ENCODE data around the gene BICDL2.
"Not testable (repeated sequence)": the region's sequence is repeated elsewhere in the genome, so short reads cannot be mapped to it uniquely, and the experiment has no call there.

BICDL2 gene

DNA sequence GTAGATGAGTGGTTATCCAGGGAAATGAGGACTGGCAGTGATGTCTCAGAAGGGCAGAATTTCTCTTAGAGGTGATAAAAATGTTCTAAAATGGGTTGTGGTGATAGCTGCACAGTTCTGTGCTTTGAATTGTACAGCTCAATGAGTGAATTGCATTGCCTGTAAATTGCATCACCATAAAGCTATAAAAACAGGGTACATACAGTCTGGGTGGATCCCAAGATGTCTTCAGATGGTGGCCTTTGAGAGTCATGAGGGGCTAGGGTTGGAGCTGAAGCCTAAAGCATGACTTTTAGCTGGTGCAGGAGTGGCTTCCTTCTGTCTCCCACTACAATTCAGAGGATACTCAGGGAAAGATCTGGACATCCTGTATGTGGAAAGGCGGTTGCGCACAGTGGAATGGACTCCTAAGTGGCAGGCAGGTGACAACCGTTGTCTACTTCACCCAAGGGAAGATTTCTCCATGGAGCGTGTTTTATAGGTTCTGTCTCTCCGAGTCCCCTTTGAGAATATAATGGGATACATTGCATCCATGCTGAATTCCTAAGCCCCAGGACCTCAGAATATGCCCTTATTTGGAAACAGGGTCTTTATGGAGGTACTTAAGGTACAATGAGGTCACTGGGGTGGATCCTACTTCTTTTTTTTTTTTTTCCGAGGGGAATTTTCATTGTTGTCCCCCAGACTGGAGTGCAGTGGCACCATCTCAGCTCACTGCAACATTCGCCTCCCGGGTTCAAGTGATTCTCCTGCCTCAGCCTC is 27.1 kb upstream of the BICDL2 start:
- DNase-seq: no peak

DNA sequence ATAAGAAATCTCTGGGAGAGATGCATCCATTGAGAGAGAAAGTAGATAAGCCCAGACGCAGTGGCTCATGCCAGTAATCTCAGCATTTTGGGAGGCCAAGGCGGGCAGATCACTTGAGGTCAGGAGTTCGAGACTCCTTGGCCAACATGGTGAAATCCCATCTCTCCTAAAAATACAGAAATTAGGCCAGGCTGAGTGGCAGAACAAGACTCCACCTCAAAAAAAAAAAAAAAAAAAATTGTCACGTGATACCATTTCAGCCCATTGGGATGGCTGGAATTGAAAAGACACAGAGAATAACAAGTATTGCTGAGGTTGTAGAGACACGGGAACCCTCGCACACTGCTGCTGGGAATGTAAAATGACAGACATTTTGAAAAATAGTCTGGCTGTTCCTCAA is 25.8 kb upstream of the BICDL2 start:
- no peak for DNase-seq

DNA sequence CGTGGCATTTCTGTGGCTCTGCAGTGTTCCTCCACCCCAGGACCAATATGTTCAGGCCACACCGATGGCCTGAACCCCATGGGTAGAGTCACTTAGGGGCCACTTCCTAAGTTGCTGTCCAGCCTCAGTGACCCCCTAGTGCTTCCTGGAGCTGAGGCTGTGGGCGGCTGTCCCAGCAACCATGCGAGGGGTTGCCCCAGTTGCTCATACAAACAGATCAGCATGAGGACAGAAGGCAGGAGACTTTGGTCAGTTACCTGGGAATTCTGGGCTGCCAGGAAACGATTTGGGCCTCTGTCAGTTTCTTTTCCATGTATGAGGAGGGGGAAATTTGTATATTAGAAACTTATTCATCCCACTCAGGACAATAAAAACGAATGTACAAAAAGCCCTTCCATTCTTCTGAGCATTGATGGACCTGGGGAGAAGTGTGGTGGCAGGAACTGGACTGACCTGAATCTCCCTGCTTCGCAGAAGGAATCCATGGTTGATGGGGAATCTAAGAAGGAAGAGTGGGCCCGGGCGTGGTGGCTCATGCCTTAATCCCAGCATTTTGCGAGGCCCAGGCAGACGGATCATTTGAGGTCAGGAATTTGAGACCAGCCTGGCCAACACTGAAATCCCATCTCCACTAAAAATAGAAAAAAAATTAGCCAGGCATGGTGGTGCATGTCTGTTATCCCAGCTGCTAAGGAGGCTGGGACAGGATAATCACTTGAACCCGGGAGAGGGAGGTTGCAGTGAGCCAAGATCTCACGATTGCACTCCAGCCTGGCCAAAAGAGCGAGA is 23.8 kb upstream of the BICDL2 start:
- no peak for DNase-seq

DNA sequence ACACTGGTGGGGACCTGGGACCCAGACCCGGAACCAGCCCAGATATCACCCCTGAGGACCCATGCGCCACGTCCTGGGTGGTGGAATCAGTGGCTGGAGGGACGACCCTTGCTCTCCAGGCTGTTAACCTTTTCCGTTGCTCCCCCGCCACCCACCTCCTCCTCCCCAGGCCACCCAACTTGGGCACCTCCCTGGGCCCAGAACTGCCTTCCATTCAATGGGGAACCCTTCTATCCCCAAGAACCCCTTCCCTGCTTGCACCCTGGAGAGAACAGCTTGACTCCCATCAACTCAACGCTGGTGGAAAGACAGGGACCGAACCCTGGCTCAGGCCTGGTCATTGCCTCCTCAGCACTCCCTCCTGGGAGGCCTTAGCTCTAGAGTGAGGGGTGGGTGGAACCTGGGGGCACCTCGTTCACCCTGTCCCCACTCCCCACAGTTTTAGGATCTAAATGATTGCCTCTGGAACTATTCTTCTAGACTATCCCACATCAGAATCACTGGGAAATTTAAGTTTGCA is 23.0 kb upstream of the BICDL2 start:
- no peak for DNase-seq

DNA sequence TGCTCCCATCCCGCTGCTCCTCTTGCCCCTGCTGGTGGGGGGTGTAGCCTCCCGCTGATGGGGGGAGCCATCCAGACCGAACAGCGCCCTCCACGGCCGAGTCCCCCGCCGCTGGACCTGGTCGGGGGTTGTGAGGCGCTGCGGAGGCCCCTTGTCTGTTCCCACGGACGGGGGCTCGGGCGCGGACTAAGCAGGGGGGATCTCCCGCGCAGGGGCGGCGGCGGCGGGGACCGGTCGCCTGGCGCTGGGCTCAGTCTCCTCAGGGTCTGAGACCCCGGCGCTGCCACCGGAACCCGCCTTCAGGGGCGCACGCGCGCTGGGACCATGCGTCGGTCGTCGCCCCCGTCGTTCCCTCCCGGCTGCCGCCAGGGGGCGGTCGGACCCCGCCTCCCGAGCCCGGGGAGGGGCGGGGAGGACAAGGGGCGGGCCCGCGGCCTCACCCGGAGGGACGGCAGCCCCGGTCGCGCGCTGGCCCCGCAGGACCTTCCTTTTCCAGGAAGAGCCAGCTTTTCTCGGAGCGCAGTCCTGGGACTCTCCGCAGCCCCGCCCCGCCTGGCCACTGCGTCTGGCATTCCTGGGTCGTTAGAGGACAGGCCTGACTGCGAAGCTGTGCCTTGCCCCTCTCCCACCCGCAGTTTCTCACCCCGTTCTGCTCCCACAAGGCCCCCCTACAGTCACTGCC is 22.4 kb upstream of the BICDL2 start:
- peak; percentile 40 to 70 for DNase-seq

DNA sequence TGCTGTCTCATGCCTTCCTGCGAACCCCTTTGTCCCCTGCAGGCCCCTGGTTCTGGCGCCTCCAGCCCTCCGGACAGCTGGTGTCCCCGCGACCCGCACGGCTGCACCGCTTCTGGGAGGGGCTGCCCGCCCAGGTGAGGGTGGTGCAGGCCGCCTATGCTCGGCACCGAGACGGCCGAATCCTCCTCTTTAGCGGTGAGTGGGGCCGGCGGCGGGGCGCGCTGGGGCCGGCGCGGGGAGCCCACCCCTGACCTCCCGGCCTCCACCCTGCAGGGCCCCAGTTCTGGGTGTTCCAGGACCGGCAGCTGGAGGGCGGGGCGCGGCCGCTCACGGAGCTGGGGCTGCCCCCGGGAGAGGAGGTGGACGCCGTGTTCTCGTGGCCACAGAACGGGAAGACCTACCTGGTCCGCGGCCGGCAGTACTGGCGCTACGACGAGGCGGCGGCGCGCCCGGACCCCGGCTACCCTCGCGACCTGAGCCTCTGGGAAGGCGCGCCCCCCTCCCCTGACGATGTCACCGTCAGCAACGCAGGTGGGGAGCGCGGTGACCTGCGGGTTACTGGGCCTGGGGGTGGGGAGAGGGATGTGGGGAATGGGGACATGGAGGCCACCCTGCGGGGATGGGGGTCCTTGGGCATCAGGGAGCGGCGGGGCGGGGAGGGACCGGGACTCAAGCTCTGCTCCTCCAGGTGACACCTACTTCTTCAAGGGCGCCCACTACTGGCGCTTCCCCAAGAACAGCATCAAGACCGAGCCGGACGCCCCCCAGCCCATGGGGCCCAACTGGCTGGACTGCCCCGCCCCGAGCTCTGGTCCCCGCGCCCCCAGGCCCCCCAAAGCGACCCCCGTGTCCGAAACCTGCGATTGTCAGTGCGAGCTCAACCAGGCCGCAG is 21.6 kb upstream of the BICDL2 start:
- no peak for DNase-seq

DNA sequence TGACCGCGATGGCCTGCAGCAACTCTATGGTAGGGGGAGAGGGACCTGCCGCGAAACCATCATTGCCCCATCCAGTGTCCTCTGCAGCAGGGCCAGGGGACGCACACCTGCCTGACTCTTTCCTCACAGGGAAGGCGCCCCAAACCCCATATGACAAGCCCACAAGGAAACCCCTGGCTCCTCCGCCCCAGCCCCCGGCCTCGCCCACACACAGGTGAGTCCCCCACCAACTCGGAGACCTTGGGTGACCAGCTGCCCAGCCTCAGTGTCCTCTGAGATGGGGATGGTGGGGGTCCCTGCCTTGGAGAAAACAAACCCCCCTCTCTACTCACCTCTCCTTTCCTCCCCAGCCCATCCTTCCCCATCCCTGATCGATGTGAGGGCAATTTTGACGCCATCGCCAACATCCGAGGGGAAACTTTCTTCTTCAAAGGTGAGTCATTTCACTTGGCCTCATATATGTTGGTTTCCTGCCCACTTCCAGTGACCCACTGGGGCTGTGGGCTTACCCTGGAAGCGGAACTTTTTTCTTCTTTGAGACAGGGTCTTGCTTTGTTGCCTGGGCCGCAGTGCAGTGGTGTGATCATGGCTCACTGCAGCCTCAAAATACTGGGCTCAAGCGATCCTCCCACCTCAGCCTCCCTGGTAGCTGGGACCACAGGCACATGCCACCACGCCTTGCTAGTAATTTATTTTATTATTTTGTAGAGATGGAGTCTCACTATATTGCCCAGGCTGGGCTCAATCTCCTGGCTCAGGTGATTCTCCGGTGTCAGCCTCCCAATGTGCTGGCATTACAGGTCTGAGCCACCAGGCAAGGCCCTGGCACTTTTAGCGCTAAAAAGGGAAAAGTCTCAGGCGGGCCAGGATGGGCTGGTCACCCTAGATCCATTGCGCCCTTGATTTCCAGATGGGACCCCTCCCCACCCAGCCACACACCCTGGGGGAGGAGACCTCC is 20.7 kb upstream of the BICDL2 start:
- DNase-seq: no peak

DNA sequence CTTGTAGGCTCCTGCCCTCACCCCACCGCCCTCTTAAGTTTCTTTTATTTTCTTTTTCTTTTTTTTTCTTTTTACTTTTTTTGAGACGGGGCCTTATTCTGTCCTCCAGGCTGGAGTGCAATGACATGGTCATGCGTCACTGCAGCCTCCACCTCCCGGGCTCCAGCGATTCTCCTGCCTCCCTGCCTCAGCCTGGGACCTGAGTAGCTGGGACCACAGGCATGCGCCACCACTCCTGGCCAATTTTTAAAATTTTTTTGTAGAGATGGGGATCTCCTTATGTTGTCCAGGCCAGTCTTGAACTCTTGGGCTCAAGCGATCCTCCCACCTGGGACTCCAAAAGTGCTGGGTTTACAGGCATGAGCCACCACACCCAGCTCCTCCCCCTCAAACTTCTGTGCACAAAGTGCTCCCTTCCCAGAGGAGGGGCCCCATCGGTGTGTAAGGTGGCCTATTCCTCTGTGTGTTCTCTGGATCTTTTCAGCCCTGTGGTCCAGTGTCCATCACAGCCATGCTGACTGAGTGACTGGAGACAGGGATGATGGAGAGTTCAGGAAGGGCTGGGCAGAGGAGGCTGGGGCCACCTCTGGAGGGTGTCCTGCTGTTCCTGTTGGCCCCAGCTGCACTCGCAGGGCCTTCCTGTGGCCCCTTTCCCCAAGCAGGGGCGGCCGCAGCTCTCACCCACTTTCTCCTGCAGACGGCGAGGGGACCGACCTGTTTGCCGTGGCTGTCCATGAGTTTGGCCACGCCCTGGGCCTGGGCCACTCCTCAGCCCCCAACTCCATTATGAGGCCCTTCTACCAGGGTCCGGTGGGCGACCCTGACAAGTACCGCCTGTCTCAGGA is 19.8 kb upstream of the BICDL2 start:
- no peak for DNase-seq

DNA sequence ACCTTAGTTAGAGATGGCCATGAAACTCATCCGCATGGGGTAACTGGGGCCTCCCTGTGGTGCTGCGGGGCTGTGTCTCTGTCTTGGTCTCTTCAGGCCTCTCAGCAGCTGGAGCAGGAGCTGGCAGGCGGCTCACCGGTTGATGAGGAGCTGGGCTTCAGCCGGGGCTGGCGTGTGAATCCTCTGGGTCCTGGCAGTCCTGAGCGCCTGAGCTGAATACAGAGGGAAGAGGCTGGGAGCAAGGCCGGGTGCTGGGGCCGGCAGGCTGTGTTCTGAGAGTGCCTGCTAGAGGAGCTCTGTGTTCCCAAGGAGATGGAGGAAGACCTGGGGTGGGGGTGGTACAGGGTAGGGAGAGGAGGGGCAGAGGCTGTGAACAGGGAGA is 19.0 kb upstream of the BICDL2 start:
- not testable (repeated sequence) for DNase-seq

DNA sequence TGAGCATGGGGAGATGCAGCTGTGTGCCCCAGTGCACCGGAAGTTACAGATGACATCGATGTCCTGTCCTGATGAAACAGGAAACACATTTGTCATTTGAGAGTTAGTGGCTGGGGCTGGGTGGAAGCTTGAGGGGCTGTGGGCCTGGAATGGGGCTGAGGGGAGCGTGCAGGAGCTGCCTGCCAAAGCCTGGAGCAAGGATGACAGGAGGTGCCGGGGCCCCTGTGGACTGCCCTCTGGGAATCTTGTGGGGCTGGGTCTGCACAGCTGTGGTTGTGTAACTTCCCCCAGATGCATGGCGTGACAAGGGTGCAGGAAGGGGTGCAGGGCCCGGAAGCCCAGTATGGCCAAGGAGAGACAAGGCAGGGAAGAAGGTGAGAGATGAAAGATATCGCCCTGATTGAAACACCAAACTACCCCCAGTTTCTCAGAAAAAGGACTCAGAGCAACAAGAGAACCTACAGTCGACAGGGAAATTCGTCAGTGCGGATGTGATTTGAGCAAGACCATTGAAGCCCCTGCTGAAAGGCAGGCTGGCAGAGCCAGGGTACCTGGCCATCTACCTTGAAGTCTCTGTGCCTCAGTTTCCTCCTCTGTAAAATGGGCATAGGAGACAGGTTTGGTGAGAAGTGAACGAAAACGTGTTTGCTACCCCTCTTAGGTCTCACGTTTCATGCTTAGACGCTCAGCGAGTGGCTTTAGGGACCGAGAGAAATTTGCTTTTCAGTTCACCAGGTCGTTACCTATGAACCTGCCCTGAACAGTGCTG is 18.4 kb upstream of the BICDL2 start:
- DNase-seq: no peak

DNA sequence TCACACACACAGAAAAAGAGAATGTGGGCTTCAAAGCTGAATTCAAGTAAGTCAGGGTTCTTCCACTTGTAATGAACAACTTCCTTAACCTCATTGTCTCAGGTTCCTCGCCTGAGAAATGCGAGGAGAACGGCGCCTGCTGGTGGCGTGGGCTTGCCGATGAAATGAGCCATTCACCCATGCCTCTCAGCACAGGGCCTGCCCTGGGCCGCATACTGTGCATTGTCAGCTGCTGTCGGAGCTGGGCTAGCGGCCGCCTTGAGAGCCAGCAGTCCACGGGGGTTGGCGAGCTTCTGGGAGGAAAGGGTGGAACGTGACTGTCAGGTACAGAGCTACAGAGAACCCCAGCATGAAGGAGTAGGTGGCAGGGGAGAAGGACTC is 16.6 kb upstream of the BICDL2 start:
- DNase-seq: not testable (repeated sequence)

DNA sequence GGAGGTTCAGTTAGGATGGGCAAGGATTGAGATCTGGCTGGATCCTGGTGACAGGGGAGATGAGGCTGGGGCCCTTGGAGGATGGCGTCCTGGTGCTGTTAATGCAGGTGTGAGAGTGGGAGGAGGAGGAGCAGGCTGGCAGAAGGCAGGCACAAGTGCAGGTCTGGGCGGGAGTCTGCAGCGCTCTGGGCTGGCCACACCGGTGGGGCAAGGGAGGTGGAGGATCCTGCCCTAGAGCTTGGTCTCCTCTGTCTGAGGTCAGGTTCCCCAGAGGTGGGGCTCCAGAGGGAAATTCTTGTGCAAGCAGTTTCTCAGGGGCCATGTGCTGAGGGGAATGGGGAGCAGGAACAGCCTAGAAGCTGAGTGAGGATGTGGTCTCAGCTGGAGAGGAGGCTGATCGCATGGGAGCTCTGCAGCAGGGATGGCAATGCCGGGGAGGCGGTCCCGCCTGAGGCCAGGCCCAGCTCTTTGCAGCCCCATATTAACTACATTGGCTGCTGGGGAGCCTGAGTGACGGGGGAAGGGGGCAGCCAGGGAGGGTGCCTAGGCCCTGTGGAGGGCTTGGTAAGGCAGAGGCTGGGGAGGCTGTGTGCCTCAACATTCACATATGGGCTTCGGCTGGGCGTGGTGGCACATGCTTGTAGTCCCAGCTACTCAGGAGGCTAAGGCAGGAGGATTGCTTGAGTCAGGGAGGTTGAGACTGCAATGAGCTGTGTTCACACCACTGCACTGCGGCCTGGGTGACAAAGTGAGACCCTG is 16.0 kb upstream of the BICDL2 start:
- not testable (repeated sequence) for DNase-seq

DNA sequence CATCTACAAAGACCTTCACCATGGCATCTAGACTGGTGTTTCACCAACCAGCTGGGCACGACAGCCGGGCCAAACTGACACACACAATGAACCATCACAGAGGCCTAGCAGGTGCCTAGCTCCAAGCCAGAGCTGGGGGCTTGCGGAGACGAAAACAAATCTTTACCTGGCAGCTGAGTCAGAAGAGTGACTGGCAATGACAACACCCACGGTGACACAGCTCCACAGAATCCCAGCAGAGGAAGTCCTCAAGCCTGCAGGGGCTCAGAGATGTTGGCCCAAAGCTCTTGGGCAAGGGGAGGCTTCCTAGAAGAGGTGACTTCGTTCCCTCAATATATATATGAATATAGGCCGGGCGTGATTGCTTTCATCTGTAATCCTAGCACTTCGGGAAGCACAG is 14.8 kb upstream of the BICDL2 start:
- no peak for DNase-seq

DNA sequence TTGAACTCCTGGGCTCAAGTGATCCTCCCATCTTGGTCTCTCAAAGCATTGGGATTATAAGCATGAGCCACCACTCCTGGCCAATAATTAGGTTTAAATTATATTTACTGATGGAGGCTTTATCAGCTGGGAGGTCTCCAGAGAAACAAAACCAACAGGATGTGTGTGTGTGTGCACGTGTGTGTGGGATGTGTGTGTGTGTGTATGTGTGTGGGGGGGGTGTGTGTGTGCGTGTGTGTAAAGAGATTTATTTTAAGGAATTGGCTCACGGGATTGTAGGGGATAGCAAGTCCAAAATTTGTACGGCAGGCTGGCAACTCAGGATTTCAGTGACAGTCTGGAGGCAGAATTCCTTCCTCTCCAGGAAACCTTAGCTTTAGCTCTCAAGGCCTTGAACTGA is 14.3 kb upstream of the BICDL2 start:
- no peak for DNase-seq

DNA sequence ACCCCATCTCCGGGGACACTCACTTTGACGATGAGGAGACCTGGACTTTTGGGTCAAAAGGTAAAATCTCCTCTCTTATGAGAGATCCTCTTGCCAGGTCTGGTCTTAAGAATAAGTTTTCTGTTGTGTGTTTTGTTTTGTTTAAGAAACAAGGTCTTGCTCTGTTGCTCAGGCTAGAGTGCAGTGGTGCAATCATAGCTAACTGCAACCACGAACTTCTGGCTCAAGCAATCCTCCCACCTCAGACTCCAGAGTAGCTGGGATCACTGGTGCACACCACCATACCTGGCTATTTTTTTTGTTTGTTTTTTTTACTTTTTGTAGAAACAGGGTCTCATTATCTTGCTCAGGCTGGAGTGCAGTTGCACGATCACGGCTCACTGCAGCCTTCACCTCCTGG is 13.7 kb upstream of the BICDL2 start:
- no peak for DNase-seq

DNA sequence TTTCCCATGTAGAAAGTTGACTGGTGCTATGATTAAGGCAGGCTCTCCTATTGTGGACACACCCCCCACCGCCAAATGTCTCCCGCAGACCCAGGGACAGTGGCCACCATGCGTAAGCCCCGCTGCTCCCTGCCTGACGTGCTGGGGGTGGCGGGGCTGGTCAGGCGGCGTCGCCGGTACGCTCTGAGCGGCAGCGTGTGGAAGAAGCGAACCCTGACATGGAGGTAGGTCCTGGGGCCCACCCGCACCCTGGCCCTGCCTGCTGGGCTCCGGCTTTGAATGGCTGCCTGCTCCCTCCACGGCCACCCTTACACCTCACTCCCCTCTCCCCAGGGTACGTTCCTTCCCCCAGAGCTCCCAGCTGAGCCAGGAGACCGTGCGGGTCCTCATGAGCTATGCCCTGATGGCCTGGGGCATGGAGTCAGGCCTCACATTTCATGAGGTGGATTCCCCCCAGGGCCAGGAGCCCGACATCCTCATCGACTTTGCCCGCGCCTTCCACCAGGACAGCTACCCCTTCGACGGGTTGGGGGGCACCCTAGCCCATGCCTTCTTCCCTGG is 13.3 kb upstream of the BICDL2 start:
- DNase-seq: no peak

DNA sequence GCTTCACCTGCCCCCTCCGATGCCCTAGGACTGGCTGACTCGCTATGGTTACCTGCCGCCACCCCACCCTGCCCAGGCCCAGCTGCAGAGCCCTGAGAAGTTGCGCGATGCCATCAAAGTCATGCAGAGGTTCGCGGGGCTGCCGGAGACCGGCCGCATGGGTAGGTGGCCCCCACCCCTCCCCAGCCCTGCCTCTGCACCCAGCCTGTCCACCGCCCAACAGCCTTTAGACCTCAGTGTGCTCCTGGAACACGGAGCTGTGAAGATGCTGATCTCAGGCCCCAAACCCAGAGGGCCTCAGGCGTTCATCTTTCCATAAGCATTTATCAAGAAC is 10.6 kb upstream of the BICDL2 start:
- no peak for DNase-seq

DNA sequence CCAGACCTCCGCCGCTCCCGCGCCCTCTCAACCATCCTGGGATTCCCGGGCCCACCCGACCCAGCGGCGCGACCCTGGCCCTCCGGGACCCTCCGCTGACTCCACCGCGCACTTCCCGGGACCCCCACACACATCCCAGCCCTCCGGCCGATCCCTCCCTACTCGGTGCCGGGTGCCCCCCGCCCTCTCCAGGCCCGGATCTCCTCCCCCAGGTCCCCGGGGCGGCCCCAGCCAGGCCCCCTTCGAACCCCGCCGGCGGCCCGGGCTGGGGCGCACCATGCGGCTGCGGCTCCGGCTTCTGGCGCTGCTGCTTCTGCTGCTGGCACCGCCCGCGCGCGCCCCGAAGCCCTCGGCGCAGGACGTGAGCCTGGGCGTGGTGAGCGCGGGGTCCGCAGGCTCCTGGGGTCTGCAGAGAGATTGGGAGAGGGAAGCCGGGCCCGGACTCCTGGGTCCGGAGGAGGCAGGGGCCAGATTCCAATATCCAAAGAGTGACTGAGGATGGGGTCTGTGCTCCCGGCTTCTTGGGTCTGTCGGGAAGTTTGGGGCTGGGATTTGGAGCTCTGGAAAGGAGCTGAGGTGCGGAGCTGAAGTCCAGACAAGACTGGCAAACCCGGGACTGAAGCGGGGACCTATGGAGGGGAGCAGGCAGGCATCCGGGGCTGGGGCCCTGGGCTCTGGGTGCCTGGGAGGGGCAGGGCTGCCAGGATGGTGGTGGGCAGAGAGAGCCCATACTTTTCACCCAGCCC is 10.1 kb upstream of the BICDL2 start:
- no peak for DNase-seq

Data from hippocampal formation (tissue), 2 donors.